Parathyroid adenoma (tissue), 2 donors: Measurements from ENCODE around the gene MYO16.

ENCODE experiments used
- H2AFZ ChIP-seq: fragments of 300-600 bp; sonication (generic); one replicate; pipeline ENCODE4 v1.7.0; 2017; ENCODE audit warnings: antibody characterized with exemption, mild to moderate bottlenecking
- H3K27ac ChIP-seq: fragments of 300-600 bp; sonication (generic); one replicate; pipeline ENCODE4 v1.7.0; 2017
- H3K27me3 ChIP-seq: fragments of 300-600 bp; sonication (generic); one replicate; pipeline ENCODE4 v1.7.0; 2017; ENCODE audit warnings: low read length; ENCODE audit not compliant: control insufficient read depth, insufficient read depth
- H3K36me3 ChIP-seq: fragments of 300-600 bp; sonication (generic); one replicate; pipeline ENCODE4 v1.7.0; 2017; ENCODE audit warnings: low read length; ENCODE audit not compliant: control insufficient read depth, insufficient read depth
- H3K4me1 ChIP-seq: fragments of 300-600 bp; sonication (generic); one replicate; pipeline ENCODE4 v1.7.0; 2017; ENCODE audit warnings: control low read depth
- H3K4me2 ChIP-seq: fragments of 300-600 bp; sonication (generic); one replicate; pipeline ENCODE4 v1.7.0; 2017; ENCODE audit warnings: low read length
- H3K4me3 ChIP-seq: fragments of 300-600 bp; sonication (generic); one replicate; pipeline ENCODE4 v1.7.0; 2017; ENCODE audit warnings: low read depth, low read length
- H3K79me2 ChIP-seq: fragments of 300-600 bp; sonication (generic); one replicate; pipeline ENCODE4 v1.7.0; 2017; ENCODE audit warnings: control low read depth
- H3K9ac ChIP-seq: fragments of 300-600 bp; sonication (generic); one replicate; pipeline ENCODE4 v1.7.0; 2017; ENCODE audit warnings: mild to moderate bottlenecking
- H3K9me3 ChIP-seq: fragments of 300-600 bp; sonication (generic); one replicate; pipeline ENCODE4 v1.7.0; 2017; ENCODE audit warnings: low read length; ENCODE audit not compliant: control insufficient read depth
- CTCF ChIP-seq: fragments of 300-600 bp; sonication (generic); IDR thresholded peaks from one replicate; pipeline ENCODE4 v1.7.0; 2017; ENCODE audit warnings: antibody characterized with exemption, mild to moderate bottlenecking
- donor health status: primary hyperparathyroidism.

Gene MYO16

GRCh38 chr13:109114991-109115390 lies 485.6 kb downstream of the MYO16 start:
- Histone ChIP-seq H3K27me3 (no peaks in the 10 kb centered on the region), H3K4me3 (no peak overlapping the region), H3K36me3 (no peaks in the 10 kb centered on the region), H2AFZ (no peak overlapping the region), H3K9me3 (no peaks in the 10 kb centered on the region), H3K4me1 (no peaks in the 10 kb centered on the region), H3K9ac (no peak overlapping the region), H3K4me2 (no peak overlapping the region), H3K79me2 (no peaks in the 10 kb centered on the region), H3K27ac (no peak overlapping the region)
- no peak for TF ChIP-seq CTCF

GRCh38 chr13:109118521-109118920 lies 489.1 kb downstream of the MYO16 start:
- Histone ChIP-seq H3K36me3 (no peaks in the 10 kb centered on the region), H3K79me2 (no peaks in the 10 kb centered on the region), H3K27ac (no peak overlapping the region), H2AFZ (no peak overlapping the region), H3K4me1 (no peaks in the 10 kb centered on the region), H3K9ac (no peak overlapping the region), H3K4me2 (no peak overlapping the region), H3K4me3 (no peak overlapping the region), H3K27me3 (no peaks in the 10 kb centered on the region), H3K9me3 (no peaks in the 10 kb centered on the region)
- TF ChIP-seq CTCF, result no peak

- no peaks in the 10 kb centered on the region for H3K27me3 ChIP-seq
- TF ChIP-seq CTCF, result no peak
- no peak overlapping the region for H3K27ac ChIP-seq
- H3K4me1 ChIP-seq, result no peaks in the 10 kb centered on the region
- H3K9me3 ChIP-seq, result no peaks in the 10 kb centered on the region
- H3K79me2 ChIP-seq, result no peaks in the 10 kb centered on the region
- no peak overlapping the region for H3K9ac ChIP-seq
- no peak overlapping the region for H3K4me3 ChIP-seq
- no peak overlapping the region for H3K4me2 ChIP-seq
- no peaks in the 10 kb centered on the region for H3K36me3 ChIP-seq
- no peak overlapping the region for H2AFZ ChIP-seq
Measured at GRCh38 chr13:109119896-109120295, 490.5 kb downstream of the MYO16 start.

- no peak for TF ChIP-seq CTCF
- Histone ChIP-seq H3K27ac (no peak overlapping the region), H3K4me1 (no peaks in the 10 kb centered on the region), H3K9ac (no peak overlapping the region), H3K27me3 (no peaks in the 10 kb centered on the region), H3K4me2 (no peak overlapping the region), H3K9me3 (no peaks in the 10 kb centered on the region), H2AFZ (no peak overlapping the region), H3K79me2 (no peaks in the 10 kb centered on the region), H3K36me3 (no peaks in the 10 kb centered on the region), H3K4me3 (no peak overlapping the region)
Measured at GRCh38 chr13:109121826-109122225, 492.4 kb downstream of the MYO16 start.

- H3K4me2 ChIP-seq, result no peak overlapping the region
Measured at GRCh38 chr13:109123971-109124370, 494.6 kb downstream of the MYO16 start.

More at GRCh38 chr13:109123971-109124370, 494.6 kb downstream of the MYO16 start:
- Histone ChIP-seq H3K36me3 (no peaks in the 10 kb centered on the region), H3K9me3 (no peaks in the 10 kb centered on the region), H3K27ac (no peak overlapping the region), H2AFZ (no peak overlapping the region), H3K4me3 (no peak overlapping the region), H3K9ac (no peak overlapping the region), H3K79me2 (no peaks in the 10 kb centered on the region), H3K4me1 (no peaks in the 10 kb centered on the region), H3K27me3 (no peaks in the 10 kb centered on the region)
- no peak for TF ChIP-seq CTCF
